ENCODE measurements around the gene OTX1. TPM values are rescaled to one million over a fixed set of nuclear protein-coding genes. Genes with fewer than 3 reads are reported as not detected.

The OTX1 gene
- total and polyA plus RNA-seq, 2 of the 8 experiments (the other 6 are each of a cell fraction or from before 2014, with no cell fraction given): 0.24 to 3.3 TPM

DNA sequence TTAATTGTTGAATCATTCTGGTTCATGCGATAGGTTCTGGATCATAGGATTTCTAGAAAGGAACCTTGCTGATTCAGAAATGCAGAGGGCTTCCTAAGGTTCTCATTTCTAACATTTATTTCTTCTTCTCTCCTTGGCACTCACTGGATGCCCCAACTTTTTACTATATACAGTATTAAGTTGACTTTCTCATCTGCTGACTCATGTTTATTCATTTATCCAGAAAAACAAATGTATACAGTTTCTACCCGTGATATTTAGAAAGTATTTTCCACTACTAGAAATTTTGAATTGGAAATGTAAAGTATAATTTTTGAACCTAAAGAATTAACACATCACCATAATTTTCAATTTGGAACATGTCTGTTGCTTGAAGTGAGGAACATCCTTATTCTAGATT lies 32.2 kb upstream of the OTX1 start:
- TF ChIP-seq TCF12 (IDR thresholded peaks at IDR 0.05; ENCODE audit: low read depth, low read length): no peak
- TF ChIP-seq CTBP2 (IDR thresholded peaks at IDR 0.05; ENCODE audit: borderline replicate concordance, insufficient read depth, insufficient read length, low read length): no peak
- no peak for TF ChIP-seq JUN (IDR thresholded peaks at IDR 0.05; ENCODE audit: low read depth, low read length)
- no peak for TF ChIP-seq TAF7 (optimal IDR thresholded peaks at IDR 0.05; ENCODE audit: borderline replicate concordance, low read depth, low read length)
- no peak for TF ChIP-seq HDAC2 (IDR thresholded peaks at IDR 0.05; ENCODE audit: borderline replicate concordance in 1 of 2, low read depth in 2 of 2, low read length in 2 of 2)
- Histone ChIP-seq H3K56ac (replicated peaks; ENCODE audit: insufficient read length, low read depth, low read length) (no peak overlapping the region), H3K9me3 (ENCODE audit: insufficient read depth in 2 of 2, low read depth in 1 of 2, low read length in 1 of 2) (no peaks in the 10 kb centered on the region), H3K9ac (replicated peaks in 1 of 4; ENCODE audit: extremely low read depth in 1 of 4, low read depth in 3 of 4, low read length in 3 of 4) (no peak overlapping the region), H4K5ac (ENCODE audit: insufficient read length, low read depth, low read length) (no peak overlapping the region), H2BK5ac (ENCODE audit: low read depth, low read length) (no peak overlapping the region), H2AK5ac (ENCODE audit: low read depth, low read length) (no peak overlapping the region), H3K18ac (ENCODE audit: extremely low read depth, low read length) (no peak overlapping the region), H2AFZ (ENCODE audit: low read length) (no peak overlapping the region), H3K36me3 (ENCODE audit: control insufficient read depth in 2 of 4, insufficient read depth in 4 of 4, low read length in 3 of 4) (no peaks in the 10 kb centered on the region), H2BK20ac (ENCODE audit: low read length) (no peak overlapping the region), H3K23ac (ENCODE audit: insufficient read length) (no peak overlapping the region), H3K4me1 (replicated peaks in 1 of 4; ENCODE audit: control insufficient read depth in 3 of 4, insufficient read depth in 4 of 4, low read length in 3 of 4) (peaks cover 0 to 2% (median 0%) of the 10 kb centered on the region in 4 experiments; a peak in 1 of 7 replicates), H4K8ac (ENCODE audit: extremely low read depth, insufficient read depth, low read length) (no peak overlapping the region), H2BK120ac (replicated peaks; ENCODE audit: low read depth, low read length) (no peak overlapping the region), H3K4me3 (ENCODE audit: extremely low read depth in 1 of 4, insufficient read depth in 2 of 4, low read depth in 3 of 4, low read length in 4 of 4) (no peak overlapping the region), H3K79me2 (ENCODE audit: control insufficient read depth in 1 of 2, insufficient read depth in 2 of 2, low read length in 2 of 2) (no peaks in the 10 kb centered on the region), H3K4ac (replicated peaks; ENCODE audit: insufficient read length, low read depth, low read length) (no peak overlapping the region), H3K23me2 (ENCODE audit: low read depth, low read length) (no peaks in the 10 kb centered on the region), H4K91ac (replicated peaks; ENCODE audit: insufficient read length, low read length) (no peak overlapping the region), H3K4me2 (ENCODE audit: insufficient read depth in 1 of 2, low read depth in 2 of 2, low read length in 2 of 2) (no peak overlapping the region), H3K27ac (ENCODE audit: low read depth, low read length) (no peak overlapping the region), H3K14ac (ENCODE audit: insufficient read length) (no peak overlapping the region), H2BK15ac (ENCODE audit: low read length) (no peak overlapping the region), H4K20me1 (replicated peaks in 1 of 2; ENCODE audit: control insufficient read depth in 1 of 2, insufficient read depth in 2 of 2, low read length in 2 of 2) (no peaks in the 10 kb centered on the region), H2BK12ac (ENCODE audit: low read depth, low read length) (no peak overlapping the region), H3K27me3 (replicated peaks in 1 of 4; ENCODE audit: control insufficient read depth in 3 of 4, extremely low read depth in 1 of 4, insufficient read depth in 3 of 4, low read length in 3 of 4) (no peaks in the 10 kb centered on the region), H3K79me1 (ENCODE audit: low read depth, low read length) (no peaks in the 10 kb centered on the region)
- ChIA-PET POLR2A (ENCODE audit: partially characterized antibody) (no interaction called here), CTCF (ENCODE audit: partially characterized antibody) (no interaction called here)
- 83% methylated on average over 2 of the region's 2 CpGs; no CpG with 5 or more reads in 1 of the 2 experiments for WGBS, 2 experiments (ENCODE audit: extremely low coverage in 1 of 2, insufficient coverage in 1 of 2, insufficient read length in 1 of 2, insufficient replicate concordance in 2 of 2, low coverage in 1 of 2, low lambda C conversion rate in 2 of 2, missing lambda C conversion rate in 1 of 2)
- no peak for DNase-seq (ENCODE audit: low read depth in 1 of 2, low spot score in 2 of 2)
- FAIRE-seq: no peak

Data from H1 (cell line).